ENCODE results near the gene RNF135. TPM values are rescaled to one million over a fixed set of nuclear protein-coding genes. Genes with fewer than 3 reads are reported as not detected.
"Not testable (repeated sequence)": the region's sequence is repeated elsewhere in the genome, so short reads cannot be mapped to it uniquely, and the experiment has no call there.

Gene RNF135
- total RNA-seq, 1 donor from 2014 or later: 0.77 TPM

DNA sequence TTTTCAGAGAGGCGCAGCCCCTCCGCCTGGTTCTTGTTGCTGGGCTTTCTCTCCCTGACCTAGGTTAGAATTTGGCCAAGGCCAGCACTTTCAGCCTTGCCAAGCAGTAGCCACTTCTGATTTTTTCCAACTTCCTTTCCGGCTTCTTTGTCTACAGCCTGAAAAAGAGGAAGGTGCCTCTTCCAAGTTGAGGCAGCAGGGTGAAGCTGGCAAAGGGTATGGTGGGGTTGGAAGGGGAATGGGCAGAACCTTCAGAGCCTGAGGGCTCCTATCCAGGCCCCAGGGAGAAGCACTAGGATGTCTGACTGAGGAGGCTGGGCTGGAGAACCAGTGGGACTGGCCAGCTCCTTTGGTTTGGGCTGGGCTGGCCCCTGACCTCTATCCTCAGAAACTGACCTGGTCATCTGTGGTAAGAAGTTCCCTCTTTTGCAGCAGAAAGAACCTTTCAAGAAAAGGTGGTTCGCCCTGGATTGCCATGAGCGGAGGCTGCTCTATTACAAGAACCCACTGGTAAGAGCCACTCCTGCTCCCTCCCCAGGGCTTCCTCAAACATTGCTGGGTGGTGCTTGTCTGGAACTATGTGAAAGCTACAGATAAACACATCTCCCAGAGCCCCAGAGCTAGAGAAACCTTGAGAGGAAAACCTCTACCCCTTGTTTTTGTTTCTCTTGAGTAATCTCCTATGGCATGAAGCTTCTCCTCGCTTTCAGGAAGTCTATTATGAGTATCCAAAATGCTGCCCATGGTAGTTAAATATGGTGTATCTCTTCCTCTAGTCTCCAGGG is 16.6 kb upstream of the RNF135 start:
- no peak for DNase-seq (ENCODE audit: low read depth in 2 of 2)

DNA sequence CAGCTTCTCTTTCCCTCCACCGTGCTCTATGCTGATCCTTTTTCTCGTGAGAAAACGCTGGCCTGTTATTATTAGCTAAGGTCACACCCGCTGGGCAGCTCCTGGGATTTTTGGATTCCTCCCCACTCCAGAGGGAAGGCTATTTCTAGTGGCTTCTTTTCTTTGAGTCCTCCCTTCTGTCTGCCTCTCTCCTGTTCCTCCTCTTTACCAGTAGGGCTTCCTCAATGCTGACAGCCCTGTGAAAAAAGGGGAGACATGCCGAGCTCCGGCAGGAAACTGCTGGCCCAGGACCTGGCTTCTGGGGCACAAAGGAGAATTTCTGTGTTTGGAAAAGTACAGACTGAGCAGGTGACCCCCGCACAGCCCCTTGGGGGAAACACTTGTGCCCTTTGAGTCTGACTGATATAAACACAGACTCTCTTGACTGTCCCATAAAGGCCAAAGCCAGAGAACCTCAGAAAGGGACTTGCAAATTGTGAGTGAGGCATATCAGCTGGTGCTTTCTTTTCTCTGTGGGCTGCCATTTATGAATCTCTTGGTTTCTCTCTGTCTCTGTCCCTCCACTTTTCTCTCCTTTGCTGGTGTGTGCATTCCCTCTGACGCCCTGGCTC is 14.0 kb upstream of the RNF135 start:
- peak in 1 of 2 donors; percentile 29 for DNase-seq (ENCODE audit: low read depth in 2 of 2)

GRCh38 chr17:30957741-30958140 is 13.1 kb upstream of the RNF135 start:
- no peak for DNase-seq (ENCODE audit: low read depth in 2 of 2)

- DNase-seq (ENCODE audit: low read depth in 2 of 2): no peak
Observed at GRCh38 chr17:30958187-30958586, 12.7 kb upstream of the RNF135 start.

GRCh38 chr17:30961209-30962188 is 9.3 kb upstream of the RNF135 start:
- no peak for DNase-seq (ENCODE audit: low read depth in 2 of 2)

- not testable (repeated sequence) for DNase-seq (ENCODE audit: low read depth in 2 of 2)
Observed at GRCh38 chr17:30964312-30964711, 6.5 kb upstream of the RNF135 start.

- DNase-seq (ENCODE audit: low read depth in 2 of 2): no peak
Observed at GRCh38 chr17:30964876-30965275, 6.0 kb upstream of the RNF135 start.

DNA sequence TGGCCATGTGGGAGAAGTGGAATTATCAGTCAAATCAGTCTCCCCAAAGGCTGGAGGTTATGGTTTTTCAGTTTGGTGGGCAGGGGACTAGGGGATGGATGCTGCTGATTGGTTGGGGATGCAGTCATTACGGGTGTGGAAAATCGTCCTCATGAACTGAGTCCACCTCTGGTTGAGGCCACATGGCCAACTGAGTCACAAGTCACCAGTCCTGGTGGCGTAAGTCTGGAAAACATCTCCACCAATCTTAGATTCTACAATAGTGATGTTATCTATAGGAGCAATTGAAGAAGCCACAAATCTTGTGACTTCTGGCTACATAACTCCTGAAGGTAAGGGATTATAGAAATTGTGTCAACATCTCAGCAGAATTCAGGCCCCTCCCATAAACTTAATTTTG is 5.2 kb upstream of the RNF135 start:
- no peak for DNase-seq (ENCODE audit: low read depth in 2 of 2)

GRCh38 chr17:30967911-30968310 is 2.9 kb upstream of the RNF135 start:
- not testable (repeated sequence) for DNase-seq (ENCODE audit: low read depth in 2 of 2)

- DNase-seq (ENCODE audit: low read depth in 2 of 2): no peak
Observed at GRCh38 chr17:30969989-30970830, 629 bp upstream of the RNF135 start.

DNA sequence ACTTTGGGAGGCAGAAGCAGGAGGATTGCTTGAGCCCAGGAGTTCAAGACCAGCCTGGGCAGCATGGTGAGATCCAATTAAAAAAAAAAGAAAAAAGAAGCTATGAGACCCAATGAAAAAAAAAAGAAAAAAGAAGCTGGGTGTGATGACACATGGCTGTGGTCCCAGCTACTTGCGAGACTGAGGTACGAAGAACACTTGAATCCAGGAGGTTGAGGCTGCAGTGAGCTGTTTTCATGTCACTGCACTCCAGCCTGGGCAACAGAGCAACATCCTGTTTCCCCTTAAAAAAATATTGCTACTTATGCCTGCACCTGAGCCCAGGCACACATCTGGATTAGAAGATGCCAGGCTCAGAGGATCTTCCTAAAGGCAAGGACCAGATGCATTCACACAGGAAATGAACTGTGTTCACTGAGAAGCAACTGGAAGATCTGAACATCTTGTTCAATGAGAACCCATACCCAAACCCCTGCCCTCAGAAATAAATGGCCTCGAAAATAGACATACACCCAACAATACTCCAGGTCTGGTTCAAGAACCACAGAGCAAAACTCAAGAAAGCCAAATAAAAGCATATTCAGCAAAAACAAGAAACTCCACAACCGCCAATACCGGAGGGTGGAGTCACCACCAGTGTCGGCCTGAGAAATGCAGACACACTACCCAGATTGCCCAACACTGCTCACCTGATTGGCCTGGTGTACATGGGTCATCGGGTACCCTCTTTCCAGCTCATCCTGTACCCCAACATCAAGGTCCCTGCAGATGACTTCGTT is 4.4 kb downstream of the RNF135 start:
- no peak for DNase-seq (ENCODE audit: low read depth in 2 of 2)

- DNase-seq (ENCODE audit: low read depth in 2 of 2): not testable (repeated sequence)
Observed at GRCh38 chr17:30979919-30980318, 9.1 kb downstream of the RNF135 start.

GRCh38 chr17:30981531-30982519 is 11.0 kb downstream of the RNF135 start:
- DNase-seq (ENCODE audit: low read depth in 2 of 2): no peak

DNA sequence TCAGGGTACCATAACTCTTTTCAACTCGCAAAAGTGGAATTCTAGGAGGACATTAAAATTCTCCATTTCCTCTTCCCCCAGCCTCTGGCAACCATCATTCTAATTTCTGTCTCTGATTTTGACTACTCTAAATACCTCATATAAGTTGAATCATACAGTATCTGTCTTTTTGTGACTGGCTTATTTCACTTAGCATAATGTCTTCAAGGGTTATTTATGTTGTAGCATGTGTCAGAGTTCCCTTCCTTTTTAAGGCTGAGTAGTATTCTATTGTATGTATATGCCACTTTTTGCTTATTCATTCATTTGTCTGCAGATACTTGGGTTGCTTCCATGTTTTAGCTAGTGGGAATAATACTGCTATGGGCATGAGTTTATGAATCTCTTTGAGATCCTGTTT is 12.0 kb downstream of the RNF135 start:
- DNase-seq (ENCODE audit: low read depth in 2 of 2): no peak

GRCh38 chr17:30990458-30990857 is 19.6 kb downstream of the RNF135 start:
- no peak for DNase-seq (ENCODE audit: low read depth in 2 of 2)

GRCh38 chr17:30992551-30992950 is 21.7 kb downstream of the RNF135 start:
- no peak for DNase-seq (ENCODE audit: low read depth in 2 of 2)

- DNase-seq (ENCODE audit: low read depth in 2 of 2): no peak
Observed at GRCh38 chr17:30995347-30995746, 24.5 kb downstream of the RNF135 start.

- no peak for DNase-seq (ENCODE audit: low read depth in 2 of 2)
Observed at GRCh38 chr17:30996486-30996885, 25.6 kb downstream of the RNF135 start.

DNA sequence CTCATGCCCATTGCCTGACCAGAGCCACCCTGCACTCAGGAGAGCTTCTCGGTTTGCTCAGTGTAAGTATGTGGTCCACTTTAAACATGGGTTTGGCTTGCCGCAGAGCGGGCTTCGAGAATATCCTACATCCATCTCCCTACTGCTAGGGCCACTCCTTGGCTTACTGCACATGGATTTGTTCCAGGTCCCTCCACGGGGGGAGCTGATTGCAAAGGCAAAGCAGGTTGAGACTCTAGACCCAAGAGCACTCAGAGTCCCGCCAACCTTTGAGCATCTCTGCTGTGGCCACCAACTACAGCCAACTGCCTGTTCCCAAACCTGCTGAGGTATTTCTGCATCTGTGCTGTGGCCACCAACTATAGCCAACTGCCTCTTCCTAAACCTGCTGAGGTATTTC is 26.4 kb downstream of the RNF135 start:
- DNase-seq (ENCODE audit: low read depth in 2 of 2): no peak

Data from dermis microvascular lymphatic vessel endothelial cell (primary cell).